GM19025 (cell line): ENCODE data around the gene SGCD.

ENCODE experiments used
- ATAC-seq: cut with Tn5 transposase; IDR thresholded peaks from one replicate; pipeline ENCODE4 v1.9.1; 2021; ENCODE audit warnings: mild to moderate bottlenecking, low read depth, moderate library complexity; ENCODE audit not compliant: unreplicated experiment

Gene SGCD

GRCh38 chr5:156359476-156359875, 32.5 kb downstream of the SGCD start:
- ATAC-seq, result no peak

- ATAC-seq, result no peak
Observed at GRCh38 chr5:156361436-156362109, 34.6 kb downstream of the SGCD start.

- no peak for ATAC-seq
Observed at GRCh38 chr5:156363861-156364260, 36.9 kb downstream of the SGCD start.

- ATAC-seq, result no peak
Observed at GRCh38 chr5:156366521-156366920, 39.6 kb downstream of the SGCD start.

- no peak for ATAC-seq
Observed at GRCh38 chr5:156367597-156367996, 40.6 kb downstream of the SGCD start.

- ATAC-seq, result peak; percentile 58
Observed at GRCh38 chr5:156375895-156376495, 49.0 kb downstream of the SGCD start.

GRCh38 chr5:156376751-156377150, 49.8 kb downstream of the SGCD start:
- ATAC-seq, result no peak

- no peak for ATAC-seq
Observed at GRCh38 chr5:156378159-156378558, 51.2 kb downstream of the SGCD start.

GRCh38 chr5:156379206-156379605, 52.2 kb downstream of the SGCD start:
- ATAC-seq, result no peak

- no peak for ATAC-seq
Observed at GRCh38 chr5:156380848-156381247, 53.9 kb downstream of the SGCD start.

GRCh38 chr5:156383510-156384265, 56.7 kb downstream of the SGCD start:
- ATAC-seq, result no peak

- ATAC-seq, result no peak
Observed at GRCh38 chr5:156385416-156385815, 58.5 kb downstream of the SGCD start.

GRCh38 chr5:156386976-156387375, 60.0 kb downstream of the SGCD start:
- no peak for ATAC-seq

- no peak for ATAC-seq
Observed at GRCh38 chr5:156387391-156387790, 60.4 kb downstream of the SGCD start.

GRCh38 chr5:156388233-156388632, 61.3 kb downstream of the SGCD start:
- ATAC-seq, result no peak

GRCh38 chr5:156391139-156391538, 64.2 kb downstream of the SGCD start:
- no peak for ATAC-seq

- ATAC-seq, result no peak
Observed at GRCh38 chr5:156393980-156394379, 67.0 kb downstream of the SGCD start.

- no peak for ATAC-seq
Observed at GRCh38 chr5:156394642-156395305, 67.8 kb downstream of the SGCD start.

GRCh38 chr5:156395306-156395675, 68.3 kb downstream of the SGCD start:
- no peak for ATAC-seq

GRCh38 chr5:156396063-156396829, 69.3 kb downstream of the SGCD start:
- ATAC-seq, result no peak

GRCh38 chr5:156396830-156397081, 69.8 kb downstream of the SGCD start:
- ATAC-seq, result no peak
